Measurements from ENCODE around the gene CCT2.
"Not testable (repeated sequence)": the region's sequence is repeated elsewhere in the genome, so short reads cannot be mapped to it uniquely, and the experiment has no call there.

CCT2 gene

GRCh38 chr12:69588527-69588926 lies 3.3 kb downstream of the CCT2 start:
- DNase-seq (ENCODE audit: low read depth in 2 of 2): no peak

GRCh38 chr12:69589082-69589481 lies 3.8 kb downstream of the CCT2 start:
- DNase-seq (ENCODE audit: low read depth in 2 of 2): no peak

GRCh38 chr12:69595689-69596088 lies 10.4 kb downstream of the CCT2 start:
- no peak for DNase-seq (ENCODE audit: low read depth in 2 of 2)

- DNase-seq (ENCODE audit: low read depth in 2 of 2): no peak
Observed at GRCh38 chr12:69598174-69598753, 13.0 kb downstream of the CCT2 start.

- no peak for DNase-seq (ENCODE audit: low read depth in 2 of 2)
Observed at GRCh38 chr12:69600804-69601203, 15.5 kb downstream of the CCT2 start.

- DNase-seq (ENCODE audit: low read depth in 2 of 2): no peak
Observed at GRCh38 chr12:69601962-69602685, 16.9 kb downstream of the CCT2 start.

- no peak for DNase-seq (ENCODE audit: low read depth in 2 of 2)
Observed at GRCh38 chr12:69602954-69603353, 17.7 kb downstream of the CCT2 start.

GRCh38 chr12:69603556-69603955 lies 18.3 kb downstream of the CCT2 start:
- DNase-seq (ENCODE audit: low read depth in 2 of 2): not testable (repeated sequence)

- not testable (repeated sequence) for DNase-seq (ENCODE audit: low read depth in 2 of 2)
Observed at GRCh38 chr12:69604275-69604674, 19.0 kb downstream of the CCT2 start.

- DNase-seq (ENCODE audit: low read depth in 2 of 2): no peak
Observed at GRCh38 chr12:69608114-69608513, 22.9 kb downstream of the CCT2 start.

GRCh38 chr12:69610126-69610525 lies 24.9 kb downstream of the CCT2 start:
- DNase-seq (ENCODE audit: low read depth in 2 of 2): no peak

- DNase-seq (ENCODE audit: low read depth in 2 of 2): no peak
Observed at GRCh38 chr12:69610729-69611128, 25.5 kb downstream of the CCT2 start, which contains the start of gene LRRC10. LRRC10 (minus strand) TSS chr12:69610907; CDS start chr12:69610838, 69 bp downstream.

GRCh38 chr12:69613351-69613750 lies 28.1 kb downstream of the CCT2 start:
- no peak for DNase-seq (ENCODE audit: low read depth in 2 of 2)

GRCh38 chr12:69616025-69616424 lies 30.8 kb downstream of the CCT2 start:
- DNase-seq (ENCODE audit: low read depth in 2 of 2): no peak

- DNase-seq (ENCODE audit: low read depth in 2 of 2): no peak
Observed at GRCh38 chr12:69619050-69619449, 33.8 kb downstream of the CCT2 start.

GRCh38 chr12:69620077-69620476 lies 34.8 kb downstream of the CCT2 start:
- no peak for DNase-seq (ENCODE audit: low read depth in 2 of 2)

GRCh38 chr12:69620921-69621320 lies 35.7 kb downstream of the CCT2 start:
- DNase-seq (ENCODE audit: low read depth in 2 of 2): no peak

GRCh38 chr12:69621551-69621950 lies 36.3 kb downstream of the CCT2 start:
- no peak for DNase-seq (ENCODE audit: low read depth in 2 of 2)

GRCh38 chr12:69623970-69624369 lies 38.7 kb downstream of the CCT2 start:
- DNase-seq (ENCODE audit: low read depth in 2 of 2): no peak

- DNase-seq (ENCODE audit: low read depth in 2 of 2): no peak
Observed at GRCh38 chr12:69627501-69627900, 42.2 kb downstream of the CCT2 start.

GRCh38 chr12:69630191-69630590 lies 44.9 kb downstream of the CCT2 start:
- DNase-seq (ENCODE audit: low read depth in 2 of 2): no peak

- no peak for DNase-seq (ENCODE audit: low read depth in 2 of 2)
Observed at GRCh38 chr12:69633061-69633460, 47.8 kb downstream of the CCT2 start.

- peak; percentile 49 to 54 for DNase-seq (ENCODE audit: low read depth in 2 of 2)
Observed at GRCh38 chr12:69639400-69640016, 54.2 kb downstream of the CCT2 start.

Data from stimulated activated CD4-positive, alpha-beta T cell treated with anti-CD3 and anti-CD28 coated beads, Interleukin-4, amount 100 ng/mL, for 48 hours (primary cell).